ENCODE results near the gene KRT9. TPM values are rescaled to one million over a fixed set of nuclear protein-coding genes. Genes with fewer than 3 reads are reported as not detected.
"Not testable (repeated sequence)": the region's sequence is repeated elsewhere in the genome, so short reads cannot be mapped to it uniquely, and the experiment has no call there.

KRT9 gene
- total RNA-seq, 1 experiment from 2014 or later = 0.21 TPM

DNA sequence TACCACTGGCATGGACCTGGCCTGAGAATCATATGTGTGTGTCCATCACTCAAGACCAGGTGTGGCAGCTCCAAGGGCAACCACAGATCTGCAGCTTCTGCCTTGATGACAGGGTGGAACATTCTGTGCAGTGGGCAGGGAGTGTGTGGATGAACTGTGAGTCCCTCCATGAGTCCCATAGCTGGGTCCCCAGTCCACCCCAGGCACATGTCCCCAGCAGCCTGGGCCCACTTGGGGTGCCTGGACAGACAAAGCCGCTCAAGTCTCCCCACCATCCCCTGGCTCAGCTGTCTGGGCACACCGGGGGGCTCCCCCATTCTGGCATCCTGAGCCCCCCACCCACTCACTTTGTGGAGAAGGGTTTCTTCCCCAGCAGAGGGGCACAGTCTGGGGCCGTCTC is 45.3 kb upstream of the KRT9 start:
- no peak overlapping the region for H3K4me3 Mint-ChIP-seq (ENCODE audit: unreplicated experiment)
- TF ChIP-seq, protein P1, sequence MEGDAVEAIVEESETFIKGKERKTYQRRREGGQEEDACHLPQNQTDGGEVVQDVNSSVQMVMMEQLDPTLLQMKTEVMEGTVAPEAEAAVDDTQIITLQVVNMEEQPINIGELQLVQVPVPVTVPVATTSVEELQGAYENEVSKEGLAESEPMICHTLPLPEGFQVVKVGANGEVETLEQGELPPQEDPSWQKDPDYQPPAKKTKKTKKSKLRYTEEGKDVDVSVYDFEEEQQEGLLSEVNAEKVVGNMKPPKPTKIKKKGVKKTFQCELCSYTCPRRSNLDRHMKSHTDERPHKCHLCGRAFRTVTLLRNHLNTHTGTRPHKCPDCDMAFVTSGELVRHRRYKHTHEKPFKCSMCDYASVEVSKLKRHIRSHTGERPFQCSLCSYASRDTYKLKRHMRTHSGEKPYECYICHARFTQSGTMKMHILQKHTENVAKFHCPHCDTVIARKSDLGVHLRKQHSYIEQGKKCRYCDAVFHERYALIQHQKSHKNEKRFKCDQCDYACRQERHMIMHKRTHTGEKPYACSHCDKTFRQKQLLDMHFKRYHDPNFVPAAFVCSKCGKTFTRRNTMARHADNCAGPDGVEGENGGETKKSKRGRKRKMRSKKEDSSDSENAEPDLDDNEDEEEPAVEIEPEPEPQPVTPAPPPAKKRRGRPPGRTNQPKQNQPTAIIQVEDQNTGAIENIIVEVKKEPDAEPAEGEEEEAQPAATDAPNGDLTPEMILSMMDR (IDR thresholded peaks at IDR 0.05; ENCODE audit: unreplicated experiment) = no peak
- no peaks in the 10 kb centered on the region for H3K27me3 Mint-ChIP-seq (ENCODE audit: insufficient read depth, unreplicated experiment)
- no peak for DNase-seq (ENCODE audit: unreplicated experiment)
- BruUV-seq (replicated peaks) = no TSS peak
- H3K36me3 Mint-ChIP-seq (ENCODE audit: insufficient read depth, unreplicated experiment) = peaks cover 80% of the 10 kb centered on the region
- H3K27ac Mint-ChIP-seq (ENCODE audit: low read depth, unreplicated experiment) = no peak overlapping the region
- ChIA-PET CTCF (interaction anchor here (0.6 to 1.8 kb wide), 4 partner anchors 13 to 92 kb away, joined by 3 to 8 read pairs (median 6); no protein-coding TSS in a partner anchor), POLR2A (interaction anchor here (0.8 to 13.2 kb wide), 7 partner anchors 7 to 992 kb away, joined by 3 to 366 read pairs (median 8); partner anchors contain the start of gene KRT17)
- intact Hi-C loops (cut with micrococcal nuclease) = no loop called here
- H3K9me3 Mint-ChIP-seq (ENCODE audit: unreplicated experiment) = no peaks in the 10 kb centered on the region
- H3K4me1 Mint-ChIP-seq (ENCODE audit: insufficient read depth, unreplicated experiment) = peaks cover 34% of the 10 kb centered on the region

DNA sequence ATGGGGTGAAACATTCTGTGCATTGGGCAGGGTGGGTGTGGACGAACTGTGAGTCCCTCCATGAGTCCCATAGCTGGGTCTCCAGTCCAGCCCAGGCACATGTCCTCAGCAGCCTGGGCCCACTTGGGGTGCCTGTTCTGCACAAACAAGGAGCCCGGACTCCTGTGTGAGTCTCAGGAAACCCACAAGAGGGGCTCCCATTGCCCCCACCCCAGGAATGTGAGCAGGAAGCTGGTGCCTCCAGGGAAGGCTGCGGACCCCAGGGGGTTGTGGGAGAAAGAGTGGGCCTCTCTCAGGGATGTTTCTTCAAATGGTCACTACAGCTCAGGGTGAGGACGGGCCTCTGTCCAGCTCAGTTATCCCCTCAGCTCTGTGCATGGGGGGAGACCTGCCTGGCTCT is 44.6 kb upstream of the KRT9 start:
- H3K4me1 Mint-ChIP-seq (ENCODE audit: insufficient read depth, unreplicated experiment) = peaks cover 28% of the 10 kb centered on the region
- DNase-seq (ENCODE audit: unreplicated experiment); BruUV-seq (replicated peaks); intact Hi-C loops (cut with micrococcal nuclease); H3K27me3 Mint-ChIP-seq (ENCODE audit: insufficient read depth, unreplicated experiment); H3K4me3 Mint-ChIP-seq (ENCODE audit: unreplicated experiment); H3K9me3 Mint-ChIP-seq (ENCODE audit: unreplicated experiment); H3K27ac Mint-ChIP-seq (ENCODE audit: low read depth, unreplicated experiment): not testable (repeated sequence)
- ChIA-PET POLR2A (interaction anchor here (0.8 to 13.2 kb wide), 7 partner anchors 8 to 991 kb away, joined by 3 to 366 read pairs (median 8); partner anchors contain the start of gene KRT17), CTCF (interaction anchor here (0.6 to 1.8 kb wide), 4 partner anchors 11 to 46 kb away, joined by 4 to 8 read pairs (median 6); no protein-coding TSS in a partner anchor)
- peaks cover 79% of the 10 kb centered on the region for H3K36me3 Mint-ChIP-seq (ENCODE audit: insufficient read depth, unreplicated experiment)

DNA sequence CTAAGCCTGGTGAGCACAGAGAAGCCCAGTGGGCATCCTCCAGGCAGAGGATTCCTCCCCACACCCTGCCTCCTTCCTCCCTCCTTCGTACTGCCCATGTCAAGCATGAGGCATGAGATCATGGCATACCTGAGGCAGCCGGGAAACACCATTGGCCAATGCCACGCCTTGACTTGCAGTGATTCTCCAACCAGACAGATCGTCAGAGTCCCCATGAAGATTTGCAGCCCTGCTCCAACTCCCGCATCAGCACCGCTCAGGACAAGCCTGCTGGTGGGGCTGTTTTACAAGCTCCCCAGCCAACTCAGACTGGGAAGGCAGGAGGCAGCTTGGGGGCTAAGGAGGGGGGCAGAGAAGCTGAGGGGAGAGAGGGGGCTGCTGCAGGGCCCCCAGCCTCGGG is 43.6 kb upstream of the KRT9 start:
- TF ChIP-seq, protein P1 (IDR thresholded peaks at IDR 0.05; ENCODE audit: unreplicated experiment) = no peak
- Mint-ChIP-seq H3K36me3 (ENCODE audit: insufficient read depth, unreplicated experiment) (peaks cover 79% of the 10 kb centered on the region), H3K4me1 (ENCODE audit: insufficient read depth, unreplicated experiment) (peaks cover 21% of the 10 kb centered on the region), H3K4me3 (ENCODE audit: unreplicated experiment) (no peak overlapping the region), H3K9me3 (ENCODE audit: unreplicated experiment) (no peaks in the 10 kb centered on the region), H3K27me3 (ENCODE audit: insufficient read depth, unreplicated experiment) (no peaks in the 10 kb centered on the region), H3K27ac (ENCODE audit: low read depth, unreplicated experiment) (peak overlapping the region; percentile 39)
- intact Hi-C loops (cut with micrococcal nuclease) = no loop called here
- ChIA-PET POLR2A (interaction anchor here (0.6 to 13.2 kb wide), 4 partner anchors 9 to 70 kb away, joined by 3 to 366 read pairs (median 10); partner anchors contain the start of gene KRT17), CTCF (interaction anchor here (1.3 to 3.9 kb wide), 2 partner anchors 34 to 66 kb away, joined by 3 to 22 read pairs; no protein-coding TSS in a partner anchor)
- BruUV-seq (replicated peaks) = no TSS peak
- peak; percentile 75 for DNase-seq (ENCODE audit: unreplicated experiment)

DNA sequence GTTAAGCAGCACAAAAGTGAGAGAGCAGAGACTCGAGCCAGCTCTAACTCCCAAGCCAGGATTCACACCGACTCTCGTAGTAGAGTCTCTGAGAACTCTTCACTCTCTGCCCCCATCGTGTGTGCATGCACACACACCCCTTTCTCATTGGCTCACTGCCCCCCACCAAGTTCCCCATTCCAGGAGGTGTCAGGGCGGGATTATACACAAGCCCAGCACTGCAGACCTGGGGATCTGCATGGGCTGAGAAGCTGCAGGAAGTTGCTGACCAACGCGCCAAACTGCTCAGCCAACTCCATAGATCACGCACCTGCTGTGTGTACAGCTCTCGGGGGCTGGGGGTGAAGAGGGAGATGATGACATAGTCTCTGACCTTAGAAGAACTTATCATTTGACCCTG is 42.9 kb upstream of the KRT9 start:
- POLR2A ChIA-PET = interaction anchor here (0.6 to 2.5 kb wide), 5 partner anchors 10 to 799 kb away, joined by 3 to 14 read pairs (median 3); partner anchors contain the start of gene KRT17
- BruUV-seq (replicated peaks); DNase-seq (ENCODE audit: unreplicated experiment); H3K4me3 Mint-ChIP-seq (ENCODE audit: unreplicated experiment); H3K27me3 Mint-ChIP-seq (ENCODE audit: insufficient read depth, unreplicated experiment); intact Hi-C loops (cut with micrococcal nuclease); H3K9me3 Mint-ChIP-seq (ENCODE audit: unreplicated experiment); H3K27ac Mint-ChIP-seq (ENCODE audit: low read depth, unreplicated experiment): not testable (repeated sequence)
- Mint-ChIP-seq H3K4me1 (ENCODE audit: insufficient read depth, unreplicated experiment) (peaks cover 18% of the 10 kb centered on the region), H3K36me3 (ENCODE audit: insufficient read depth, unreplicated experiment) (peaks cover 77% of the 10 kb centered on the region)
- CTCF ChIA-PET = interaction anchor here (0.6 to 3.9 kb wide), 4 partner anchors 23 to 66 kb away, joined by 3 to 22 read pairs (median 4); no protein-coding TSS in a partner anchor

DNA sequence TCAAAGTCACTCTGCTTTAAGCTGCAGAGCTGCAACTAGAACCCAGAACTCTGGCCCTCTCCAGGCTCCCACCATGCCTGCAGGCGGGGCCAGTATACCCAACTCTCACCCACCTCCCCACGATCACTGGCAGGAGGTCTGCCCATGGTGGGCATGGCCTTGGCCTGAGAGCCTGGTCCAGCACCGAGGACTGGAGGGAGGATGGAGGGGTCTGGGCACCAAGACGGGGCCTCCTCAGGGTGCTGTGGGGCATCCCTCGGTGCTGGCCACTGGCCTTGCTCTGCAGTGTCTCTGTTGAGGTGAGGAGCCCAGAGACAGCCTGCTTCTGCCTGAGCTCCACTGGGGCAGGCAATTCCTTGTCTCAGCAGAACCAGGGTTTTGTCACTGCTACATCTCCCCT is 42.2 kb upstream of the KRT9 start:
- Mint-ChIP-seq H3K27ac (ENCODE audit: low read depth, unreplicated experiment) (no peak overlapping the region), H3K36me3 (ENCODE audit: insufficient read depth, unreplicated experiment) (peaks cover 77% of the 10 kb centered on the region), H3K4me1 (ENCODE audit: insufficient read depth, unreplicated experiment) (peaks cover 22% of the 10 kb centered on the region), H3K4me3 (ENCODE audit: unreplicated experiment) (no peak overlapping the region), H3K9me3 (ENCODE audit: unreplicated experiment) (no peaks in the 10 kb centered on the region), H3K27me3 (ENCODE audit: insufficient read depth, unreplicated experiment) (no peaks in the 10 kb centered on the region)
- ChIA-PET POLR2A (interaction anchor here (0.6 to 2.4 kb wide), 4 partner anchors 10 to 798 kb away, joined by 3 to 16 read pairs (median 8); partner anchors contain the start of gene KRT17), CTCF (interaction anchor here (0.6 to 3.9 kb wide), 3 partner anchors 23 to 65 kb away, joined by 3 to 22 read pairs (median 4); no protein-coding TSS in a partner anchor)
- TF ChIP-seq, protein P1 (IDR thresholded peaks at IDR 0.05; ENCODE audit: unreplicated experiment) = no peak
- no peak for DNase-seq (ENCODE audit: unreplicated experiment)
- intact Hi-C loops (cut with micrococcal nuclease) = no loop called here
- BruUV-seq (replicated peaks) = no TSS peak

Measured in MCF 10A (cell line).